HCEC 1CT (cell line): ENCODE data around the gene SMURF2.
"Not testable (repeated sequence)": the region's sequence is repeated elsewhere in the genome, so short reads cannot be mapped to it uniquely, and the experiment has no call there.

Source experiments
- DNase-seq: peaks from one replicate; pipeline ENCODE4 v3.0.0-alpha.2; 2017

Gene SMURF2

GRCh38 chr17:64628641-64629040, 33.5 kb downstream of the SMURF2 start:
- no peak for DNase-seq

- DNase-seq = no peak
These were observed 34.3 kb downstream of the SMURF2 start for GRCh38 chr17:64627797-64628196.

- DNase-seq = no peak
These were observed 35.3 kb downstream of the SMURF2 start for GRCh38 chr17:64626827-64627226.

- no peak for DNase-seq
These were observed 36.6 kb downstream of the SMURF2 start for GRCh38 chr17:64625541-64625940.

GRCh38 chr17:64622931-64623654, 39.0 kb downstream of the SMURF2 start:
- DNase-seq = peak; percentile 92

GRCh38 chr17:64621772-64622171, 40.3 kb downstream of the SMURF2 start:
- DNase-seq = no peak

- DNase-seq = no peak
These were observed 43.3 kb downstream of the SMURF2 start for GRCh38 chr17:64618848-64619247.

- DNase-seq = no peak
These were observed 44.9 kb downstream of the SMURF2 start for GRCh38 chr17:64617125-64617780.

GRCh38 chr17:64615028-64615677, 47.0 kb downstream of the SMURF2 start:
- peak; percentile 63 for DNase-seq

GRCh38 chr17:64614266-64615027, 47.7 kb downstream of the SMURF2 start:
- no peak for DNase-seq

GRCh38 chr17:64611369-64611768, 50.7 kb downstream of the SMURF2 start:
- no peak for DNase-seq

GRCh38 chr17:64610244-64610643, 51.9 kb downstream of the SMURF2 start:
- not testable (repeated sequence) for DNase-seq

- DNase-seq = peak; percentile 58
These were observed 53.5 kb downstream of the SMURF2 start for GRCh38 chr17:64608571-64608981.

GRCh38 chr17:64607862-64608565, 54.1 kb downstream of the SMURF2 start:
- DNase-seq = no peak

GRCh38 chr17:64604532-64604931, 57.6 kb downstream of the SMURF2 start:
- not testable (repeated sequence) for DNase-seq

- no peak for DNase-seq
These were observed 58.1 kb downstream of the SMURF2 start for GRCh38 chr17:64603987-64604386.

- no peak for DNase-seq
These were observed 62.3 kb downstream of the SMURF2 start for GRCh38 chr17:64599827-64600226.

- DNase-seq = no peak
These were observed 62.9 kb downstream of the SMURF2 start for GRCh38 chr17:64599187-64599676.

- DNase-seq = no peak
These were observed 63.4 kb downstream of the SMURF2 start for GRCh38 chr17:64598672-64599071.

- DNase-seq = no peak
These were observed 65.1 kb downstream of the SMURF2 start for GRCh38 chr17:64596988-64597387.

- DNase-seq = no peak
These were observed 65.7 kb downstream of the SMURF2 start for GRCh38 chr17:64596439-64596838.

GRCh38 chr17:64591944-64592343, 70.2 kb downstream of the SMURF2 start:
- no peak for DNase-seq
